Upper lobe of left lung (tissue), 4 donors: ENCODE results near the gene STOX2.

ENCODE experiments used
- POLR2AphosphoS5 ChIP-seq, 2 donors: sonication (generic); formaldehyde crosslinking; IDR thresholded peaks; one replicate each; pipeline ENCODE4 v1.5.1; 2017; ENCODE audit warnings: antibody characterized with exemption in 2 of 2
- TF ChIP-seq, protein P1 (sequence below), 6 experiments: fragments of 450-650 bp in 4 of 6; fragments of 200-600 bp in 2 of 6; sonication (generic) in 2 of 6; IDR thresholded peaks; one replicate each; pipeline ENCODE4 v1.5.1; 2016 to 2019; ENCODE audit warnings: antibody characterized with exemption in 6 of 6

DNA sequence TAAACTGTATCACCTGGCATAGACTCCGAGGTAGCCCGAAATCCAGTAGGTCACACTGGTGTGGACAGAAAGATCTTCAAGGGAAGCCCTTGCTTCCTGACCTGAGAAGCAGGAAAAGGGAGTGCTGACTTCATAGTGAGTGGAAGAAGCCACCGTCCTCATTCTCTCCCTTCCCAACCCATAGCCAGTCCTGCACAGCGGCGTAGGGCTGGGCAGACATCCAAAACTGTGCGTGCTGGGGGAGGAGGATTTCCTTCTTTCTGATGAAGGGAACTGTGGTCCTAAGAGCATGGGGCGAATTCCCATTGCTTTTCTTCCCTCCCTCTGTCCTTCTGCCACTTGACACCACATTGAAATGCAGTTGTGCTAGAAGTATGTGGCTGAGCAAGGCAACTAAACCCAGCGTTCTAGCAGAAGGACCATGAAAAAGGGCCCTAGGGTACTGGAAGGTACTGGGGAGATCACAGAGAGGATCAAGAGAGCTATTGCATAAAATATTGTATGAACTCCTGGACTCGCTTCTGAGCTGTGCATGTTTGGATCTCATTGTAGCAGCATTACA is 66.9 kb downstream of the STOX2 start:
- TF ChIP-seq, protein P1, sequence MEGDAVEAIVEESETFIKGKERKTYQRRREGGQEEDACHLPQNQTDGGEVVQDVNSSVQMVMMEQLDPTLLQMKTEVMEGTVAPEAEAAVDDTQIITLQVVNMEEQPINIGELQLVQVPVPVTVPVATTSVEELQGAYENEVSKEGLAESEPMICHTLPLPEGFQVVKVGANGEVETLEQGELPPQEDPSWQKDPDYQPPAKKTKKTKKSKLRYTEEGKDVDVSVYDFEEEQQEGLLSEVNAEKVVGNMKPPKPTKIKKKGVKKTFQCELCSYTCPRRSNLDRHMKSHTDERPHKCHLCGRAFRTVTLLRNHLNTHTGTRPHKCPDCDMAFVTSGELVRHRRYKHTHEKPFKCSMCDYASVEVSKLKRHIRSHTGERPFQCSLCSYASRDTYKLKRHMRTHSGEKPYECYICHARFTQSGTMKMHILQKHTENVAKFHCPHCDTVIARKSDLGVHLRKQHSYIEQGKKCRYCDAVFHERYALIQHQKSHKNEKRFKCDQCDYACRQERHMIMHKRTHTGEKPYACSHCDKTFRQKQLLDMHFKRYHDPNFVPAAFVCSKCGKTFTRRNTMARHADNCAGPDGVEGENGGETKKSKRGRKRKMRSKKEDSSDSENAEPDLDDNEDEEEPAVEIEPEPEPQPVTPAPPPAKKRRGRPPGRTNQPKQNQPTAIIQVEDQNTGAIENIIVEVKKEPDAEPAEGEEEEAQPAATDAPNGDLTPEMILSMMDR (IDR thresholded peaks at IDR 0.05) = no peak
- no peak for TF ChIP-seq POLR2AphosphoS5 (IDR thresholded peaks at IDR 0.05)
